Measurements from ENCODE around the gene TMEM222. TPM values are rescaled to one million over a fixed set of nuclear protein-coding genes. Genes with fewer than 3 reads are reported as not detected.

TMEM222 gene
- polyA plus RNA-seq, 3 donors = 42.3 to 46.8 (median 44.1) TPM

DNA sequence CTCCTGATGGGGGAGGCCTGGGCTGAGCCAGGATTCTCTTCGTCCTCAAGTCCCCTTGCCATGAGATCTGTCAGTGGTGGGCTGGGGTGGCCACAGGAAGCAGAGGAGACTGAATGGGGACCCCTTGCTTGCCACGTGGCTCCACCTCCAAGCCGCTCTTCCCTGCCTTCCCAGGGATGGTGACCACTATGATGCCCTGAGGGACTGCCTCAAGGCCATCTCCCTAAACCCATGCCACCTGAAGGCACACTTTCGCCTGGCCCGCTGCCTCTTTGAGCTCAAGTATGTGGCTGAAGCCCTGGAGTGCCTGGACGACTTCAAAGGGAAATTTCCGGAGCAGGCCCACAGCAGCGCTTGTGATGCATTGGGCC is 20.9 kb upstream of the TMEM222 start:
- DNase-seq = no peak

DNA sequence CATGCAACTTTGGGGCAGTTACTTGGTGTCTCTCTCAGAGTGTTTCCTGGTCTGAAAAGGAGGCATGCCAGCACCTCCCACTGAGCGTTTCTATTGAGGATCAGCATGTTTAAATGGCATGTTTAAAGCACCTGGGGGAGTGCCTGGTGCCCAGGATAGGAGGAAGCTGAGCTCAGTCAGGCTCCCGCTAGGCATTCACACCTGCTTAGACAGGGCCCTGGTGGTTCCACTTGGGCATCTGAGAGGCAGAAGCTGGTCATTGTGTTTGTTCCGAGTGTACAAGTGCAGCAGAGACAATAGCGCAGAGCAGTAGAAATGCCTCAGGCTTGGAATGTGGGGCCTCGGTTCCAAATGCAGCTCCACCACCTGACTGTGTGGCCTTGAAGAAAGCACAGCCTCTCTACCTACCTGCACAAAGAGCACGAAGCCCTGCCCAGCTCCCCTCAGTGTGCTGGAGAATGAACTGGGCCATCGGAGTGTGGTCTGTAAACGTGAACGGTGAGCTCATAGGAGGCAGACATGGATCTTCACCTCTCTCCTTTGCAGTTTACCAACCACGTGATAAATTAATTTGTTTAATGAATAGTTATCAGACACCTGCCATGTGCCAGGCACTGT is 20.3 kb upstream of the TMEM222 start:
- DNase-seq = no peak

DNA sequence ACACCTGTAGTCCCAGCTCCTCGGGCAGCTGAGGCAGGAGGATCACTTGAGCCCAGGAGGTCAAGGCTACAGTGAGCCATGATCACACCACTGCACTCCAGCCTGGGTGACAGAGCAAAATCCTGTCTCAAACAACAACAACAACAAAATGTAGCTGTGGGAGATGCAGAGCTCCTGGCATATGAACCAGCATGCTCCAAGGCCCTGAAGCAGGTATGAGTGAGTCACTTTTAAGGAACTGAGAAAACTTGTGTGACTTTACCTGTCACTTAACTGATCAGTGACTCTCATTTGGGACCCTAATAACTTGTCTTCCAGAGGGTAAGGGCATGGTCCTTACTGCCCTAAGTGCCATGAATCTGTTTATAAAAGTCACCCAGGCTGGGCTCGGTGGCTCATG is 19.4 kb upstream of the TMEM222 start:
- DNase-seq = no peak

DNA sequence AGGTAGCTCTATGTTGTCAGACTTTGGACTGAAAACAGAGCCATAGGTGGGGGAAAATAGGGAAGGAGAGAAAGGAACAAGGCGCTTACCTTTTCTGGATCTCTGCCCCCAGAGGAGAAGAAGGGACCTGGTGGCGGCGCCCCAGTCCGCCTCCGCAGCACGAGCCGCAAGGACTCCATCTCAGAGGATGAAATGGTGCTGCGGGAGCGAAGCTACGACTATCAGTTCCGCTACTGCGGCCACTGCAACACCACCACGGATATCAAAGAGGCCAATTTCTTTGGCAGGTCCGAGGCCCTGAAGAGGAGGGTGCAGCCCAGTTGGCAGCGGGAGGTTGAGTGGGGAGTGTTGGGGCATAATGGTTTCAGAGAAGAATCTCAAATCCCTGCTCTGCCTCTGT is 18.5 kb upstream of the TMEM222 start:
- DNase-seq = no peak

DNA sequence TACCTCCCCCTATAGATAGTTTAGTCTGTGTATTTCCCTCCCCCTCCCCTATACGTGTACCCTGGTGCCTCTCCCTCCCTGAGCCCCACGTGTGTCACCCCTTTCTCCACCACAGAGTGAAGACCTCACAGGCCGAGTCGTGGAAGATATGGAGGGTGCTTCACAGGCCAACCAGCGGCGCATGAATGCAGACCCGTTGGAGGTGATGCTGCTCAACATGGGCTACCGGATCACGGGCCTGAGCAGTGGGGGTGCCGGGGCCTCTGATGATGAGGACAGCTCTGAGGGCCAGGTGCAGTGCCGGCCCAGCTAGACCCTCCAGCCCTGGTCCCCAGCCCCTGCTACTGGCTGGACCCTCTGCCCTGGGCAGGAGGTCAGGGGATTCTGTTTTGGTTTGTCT is 15.9 kb upstream of the TMEM222 start:
- DNase-seq = no peak

DNA sequence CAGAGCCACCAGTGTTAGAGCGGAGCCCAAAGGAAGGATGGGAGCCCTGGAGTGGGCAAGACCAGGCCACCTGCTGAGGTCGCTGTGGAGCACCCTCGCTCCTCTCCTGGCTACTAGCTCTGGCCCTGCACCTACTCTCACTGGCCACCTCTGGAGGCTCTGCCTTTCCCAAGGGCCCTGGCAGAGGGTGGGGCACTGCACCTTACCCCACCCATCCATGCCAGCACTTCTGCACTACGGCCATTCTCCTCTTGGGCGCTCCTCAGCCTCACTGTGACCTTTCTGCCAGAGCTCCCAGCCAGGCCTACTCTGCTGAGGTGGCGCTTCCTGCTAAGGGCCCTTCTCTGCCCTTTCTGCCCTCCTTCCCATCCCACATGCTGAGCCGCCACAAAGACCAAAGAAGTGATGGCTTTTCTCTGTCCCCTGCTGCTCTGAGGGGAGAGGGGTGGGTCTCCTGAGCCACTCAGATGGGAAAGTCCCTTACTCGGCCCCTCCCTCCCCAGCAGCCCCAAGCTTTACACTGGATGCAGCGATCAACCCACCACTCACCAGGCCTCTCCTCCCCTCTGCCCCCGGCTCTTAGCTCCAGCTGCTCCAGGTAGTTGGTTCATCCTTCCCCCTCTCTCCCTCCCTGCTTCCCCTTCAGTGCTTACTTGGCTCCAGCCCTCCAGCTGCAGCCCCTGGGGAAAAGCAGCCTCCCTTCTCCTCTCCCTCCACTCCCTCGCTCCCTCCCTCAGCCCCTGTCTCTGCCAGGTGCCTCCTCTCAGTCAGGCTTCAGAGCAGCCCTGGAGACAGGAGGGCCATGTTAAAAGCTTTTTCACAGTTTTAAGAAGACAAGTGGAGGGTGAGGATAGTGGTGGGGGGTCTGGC is 14.8 kb upstream of the TMEM222 start:
- no peak for DNase-seq

DNA sequence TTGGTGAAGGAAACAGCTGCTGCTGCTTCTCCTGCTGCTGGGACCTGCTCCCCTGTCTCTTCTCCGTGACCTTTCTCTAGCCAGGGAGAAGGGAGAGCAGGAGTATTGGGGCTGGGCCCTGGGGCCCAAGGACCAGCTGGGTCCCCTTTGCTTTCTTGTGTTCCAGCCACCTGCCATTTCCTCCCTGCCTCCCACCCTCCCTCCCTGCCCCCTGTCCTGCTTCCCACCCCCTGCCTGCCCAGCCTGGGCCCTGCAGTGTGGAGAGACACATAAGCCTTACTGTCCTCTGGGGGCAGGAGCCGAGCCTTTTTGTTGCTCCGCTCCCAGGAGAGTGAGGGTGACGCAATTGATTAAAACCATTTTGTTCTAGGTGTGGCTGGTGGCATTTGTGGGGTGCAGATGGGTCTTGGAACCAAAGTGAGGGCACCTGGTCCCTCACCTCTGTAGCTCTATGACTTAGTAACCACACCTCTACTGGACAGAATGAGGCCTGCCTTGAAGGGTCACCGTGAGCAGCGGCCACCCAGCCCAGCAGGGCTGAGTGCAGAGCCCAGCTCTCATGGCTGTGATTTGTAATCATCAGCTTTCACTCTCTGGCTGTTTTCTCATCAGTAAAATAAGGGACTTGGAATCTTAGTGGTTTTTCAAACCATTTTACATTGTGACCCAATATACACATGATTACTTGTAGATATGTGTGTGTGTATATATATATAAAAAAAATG is 13.9 kb upstream of the TMEM222 start:
- no peak for DNase-seq

DNA sequence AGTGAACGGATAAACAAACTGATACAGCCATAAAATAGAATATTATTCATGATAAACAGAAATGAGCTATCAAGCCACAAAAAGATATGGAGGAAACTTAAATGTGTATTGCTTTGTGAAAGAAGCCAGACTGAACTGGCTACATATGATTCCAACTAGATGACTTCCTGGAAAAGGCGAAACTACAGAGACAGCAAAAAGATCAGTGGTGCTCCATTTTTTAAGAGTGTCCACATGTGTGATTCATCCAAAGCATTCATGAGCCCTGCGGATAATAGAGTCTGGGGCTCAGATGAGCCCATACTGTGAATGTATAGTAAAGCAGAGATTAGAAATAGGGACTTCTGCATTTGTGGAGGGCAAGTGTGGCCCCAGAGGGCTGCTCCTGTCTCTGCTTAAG is 7.8 kb upstream of the TMEM222 start:
- no peak for DNase-seq

DNA sequence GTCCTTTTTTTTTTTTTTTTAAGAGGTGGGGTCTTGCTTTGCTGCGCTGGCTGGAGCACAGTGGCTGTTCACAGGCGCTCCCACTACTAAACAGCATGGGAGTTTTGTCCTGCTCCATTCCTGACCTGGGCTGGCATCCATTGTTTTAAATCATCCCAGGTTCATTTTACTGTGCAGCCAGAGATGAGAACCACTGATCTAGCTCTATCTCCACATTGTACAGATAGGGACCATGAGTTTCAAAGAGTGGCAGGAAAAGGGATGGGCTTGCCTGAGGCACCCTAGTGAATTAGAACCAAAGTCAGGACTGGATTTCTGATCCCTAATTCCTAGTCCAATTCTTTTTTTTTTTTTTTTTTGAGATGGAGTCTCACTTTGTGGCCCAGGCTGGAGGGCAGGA is 7.2 kb upstream of the TMEM222 start:
- no peak for DNase-seq

DNA sequence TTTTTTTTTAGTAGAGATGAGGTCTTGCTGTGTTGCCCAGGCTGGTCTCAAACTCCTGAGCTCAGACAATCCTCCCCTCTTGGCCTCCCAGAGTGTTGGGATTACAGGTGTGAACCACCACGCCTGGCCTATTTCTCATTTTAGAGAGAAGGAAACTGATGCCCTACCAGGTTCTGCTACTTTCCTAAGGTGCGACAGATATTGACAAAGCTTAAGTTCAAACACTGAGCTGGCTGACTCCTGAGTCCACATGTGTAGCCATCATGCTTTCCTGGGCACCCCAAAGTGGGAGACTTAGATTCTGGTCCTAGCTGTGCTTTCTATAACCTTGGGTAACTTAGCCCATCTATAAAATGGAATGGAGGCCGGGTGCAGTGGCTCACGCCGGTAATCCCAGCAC is 5.1 kb upstream of the TMEM222 start:
- no peak for DNase-seq

DNA sequence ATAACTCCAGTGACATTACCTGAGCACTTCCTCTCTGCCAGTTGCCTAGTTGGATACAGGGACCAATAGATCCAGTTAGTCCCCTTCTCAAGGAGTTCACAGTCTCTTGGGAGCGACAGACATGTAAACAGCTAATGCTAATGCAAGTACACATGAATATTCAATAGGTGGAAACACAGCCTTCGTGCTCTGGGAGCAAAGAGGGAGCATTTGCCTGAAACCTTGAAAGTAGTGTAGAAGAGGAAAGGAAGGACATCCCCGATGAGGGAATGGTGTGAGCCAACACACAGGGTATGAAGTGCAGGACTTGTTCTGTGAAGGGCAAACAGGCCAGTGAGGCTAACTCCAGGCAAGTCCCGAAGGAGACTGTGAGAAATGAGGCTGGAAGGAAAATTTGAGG is 3.8 kb upstream of the TMEM222 start:
- DNase-seq = no peak

DNA sequence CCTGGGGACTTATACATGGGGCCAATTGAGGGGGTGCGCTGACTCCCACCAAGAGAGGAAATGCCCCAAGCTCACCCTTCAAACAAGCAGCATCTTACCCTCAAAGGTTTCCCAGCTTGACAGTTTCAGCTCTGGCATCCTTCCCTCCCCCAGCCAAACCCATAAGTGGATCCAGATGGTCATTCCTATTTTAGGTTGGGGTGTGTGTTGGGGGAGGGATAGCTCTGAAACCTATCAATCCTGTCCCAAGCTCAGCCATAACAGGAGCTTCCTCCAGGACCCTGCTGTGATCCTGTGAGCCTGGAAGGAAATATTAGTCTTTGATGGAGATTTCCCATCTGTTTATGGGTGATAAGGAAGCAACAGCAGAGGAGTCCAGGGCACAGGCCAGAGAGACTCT is 3.4 kb upstream of the TMEM222 start:
- DNase-seq = no peak

DNA sequence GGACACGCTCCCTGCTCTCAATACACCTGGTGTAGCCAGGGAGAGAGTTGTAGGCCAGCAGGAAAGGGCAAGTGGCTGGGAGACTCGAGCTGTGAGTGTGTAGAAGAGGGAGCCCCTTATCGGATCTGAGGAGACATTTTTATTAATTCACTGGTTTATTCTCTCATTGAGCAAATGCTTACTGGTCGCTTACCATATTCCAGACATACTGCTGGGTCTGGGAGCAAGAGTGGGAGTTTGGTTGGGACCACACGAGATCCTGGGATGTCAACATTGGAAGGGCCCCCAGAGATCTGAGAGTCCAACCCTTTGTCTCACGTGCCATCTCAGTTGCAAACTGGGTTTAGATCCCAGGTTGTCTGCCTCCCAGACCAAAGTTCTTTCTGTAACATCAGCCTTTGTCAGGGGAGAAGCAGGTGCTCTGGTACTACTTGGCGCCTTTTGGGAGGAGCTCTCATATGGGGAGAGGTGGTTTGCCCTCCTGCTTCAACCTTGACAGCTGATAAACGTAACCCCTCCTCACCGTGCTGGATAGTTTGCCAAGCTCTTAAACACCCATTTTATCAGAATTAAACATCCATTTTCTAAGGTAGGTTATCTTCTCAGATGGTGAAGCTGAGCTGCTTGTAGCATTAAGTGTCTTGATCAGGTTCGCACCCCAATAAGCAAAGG is 742 bp downstream of the TMEM222 start:
- DNase-seq = no peak

DNA sequence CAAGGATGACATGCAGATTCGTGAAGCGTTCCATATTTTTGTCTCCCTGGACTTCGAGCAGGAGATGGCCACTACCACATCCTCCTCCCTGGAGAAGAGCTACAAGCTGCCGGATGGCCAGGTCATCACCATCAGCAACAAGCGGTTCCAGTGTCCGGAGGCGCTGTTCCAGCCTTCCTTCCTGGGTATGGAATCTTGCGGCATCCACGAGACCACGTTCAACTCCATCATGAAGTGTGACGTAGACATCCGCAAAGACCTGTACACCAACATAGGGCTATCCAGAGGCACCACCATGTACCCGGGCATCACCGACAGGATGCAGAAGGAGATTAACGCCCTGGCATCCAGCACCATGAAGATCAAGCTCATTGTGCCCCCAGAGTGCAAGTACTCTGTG is 3.3 kb downstream of the TMEM222 start:
- DNase-seq = no peak

DNA sequence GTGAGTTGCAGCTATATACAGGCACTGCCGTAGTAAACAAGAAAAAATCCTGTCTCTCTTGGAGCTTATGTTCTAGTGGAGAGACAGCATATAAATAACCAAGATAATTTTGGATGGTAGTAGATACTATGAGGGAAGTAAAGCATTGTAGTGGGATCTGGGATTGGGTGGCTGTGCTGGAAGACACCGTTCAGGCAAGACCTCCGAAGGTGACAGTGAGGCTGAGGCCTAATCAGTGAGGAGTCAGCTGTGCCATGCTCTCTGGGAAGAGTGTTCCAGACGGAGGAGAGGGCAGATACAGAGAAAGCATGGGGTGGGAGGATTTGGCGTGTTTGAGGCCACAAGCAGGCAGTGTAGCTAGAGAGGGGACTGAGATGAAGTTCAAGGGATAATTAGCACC is 6.0 kb downstream of the TMEM222 start:
- no peak for DNase-seq

DNA sequence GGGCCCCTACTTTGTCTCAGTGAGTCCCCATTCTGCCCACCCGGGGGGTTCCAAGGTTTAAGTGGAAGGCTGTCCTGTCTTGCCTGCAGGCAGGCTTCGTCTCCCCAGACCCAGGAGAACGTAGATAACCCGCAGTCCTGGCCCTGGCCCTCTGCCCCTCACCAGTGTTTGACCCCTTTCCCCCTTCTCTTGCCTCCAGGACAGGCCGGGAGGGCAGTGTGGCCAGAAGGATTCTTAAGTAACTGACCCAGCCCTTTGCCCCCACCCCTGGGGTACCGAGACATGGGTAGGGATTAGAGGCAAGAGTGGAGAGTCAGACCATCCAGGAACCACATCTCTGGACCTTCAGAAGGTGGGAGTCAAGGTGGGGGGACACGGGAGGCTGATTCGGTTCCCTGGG is 8.8 kb downstream of the TMEM222 start:
- DNase-seq = no peak

DNA sequence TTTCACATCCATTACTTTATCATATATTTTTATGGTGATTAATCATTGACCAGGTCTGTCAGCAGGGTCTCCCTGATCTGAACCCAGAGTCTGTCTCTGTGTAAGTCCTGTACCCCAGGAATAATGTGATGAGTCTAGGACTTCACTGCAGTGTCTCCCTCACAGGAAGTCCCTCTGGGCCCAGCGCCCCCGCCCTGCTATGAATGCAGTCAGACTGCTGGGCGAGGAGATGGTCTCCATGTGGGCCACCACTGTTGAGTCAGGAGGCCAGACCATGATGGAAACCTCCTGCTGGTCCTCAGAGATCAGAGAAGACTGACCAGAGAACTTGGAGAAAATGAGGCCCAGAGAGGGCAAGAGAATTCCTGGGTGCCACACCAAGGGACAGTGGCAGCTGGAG is 9.5 kb downstream of the TMEM222 start:
- no peak for DNase-seq

DNA sequence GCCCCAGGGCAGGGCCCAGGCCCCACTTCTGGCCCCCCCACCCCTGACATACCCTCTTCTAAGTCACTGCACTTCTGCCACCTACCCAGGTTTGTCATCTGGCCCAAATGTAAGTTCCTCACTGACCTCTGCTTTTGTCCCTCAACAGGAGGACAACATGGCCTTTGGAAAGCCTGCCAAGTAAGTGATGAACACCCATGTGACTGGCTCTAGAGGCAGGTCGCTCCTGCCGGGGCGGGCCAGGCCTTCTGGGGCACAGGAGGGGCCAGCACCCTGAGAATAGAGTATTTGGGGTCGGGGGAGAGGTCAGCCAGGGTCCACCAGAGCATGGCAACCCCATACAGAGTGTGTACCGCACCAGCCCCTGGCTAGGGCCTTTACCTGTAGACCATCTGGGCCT is 10.0 kb downstream of the TMEM222 start:
- DNase-seq = no peak

DNA sequence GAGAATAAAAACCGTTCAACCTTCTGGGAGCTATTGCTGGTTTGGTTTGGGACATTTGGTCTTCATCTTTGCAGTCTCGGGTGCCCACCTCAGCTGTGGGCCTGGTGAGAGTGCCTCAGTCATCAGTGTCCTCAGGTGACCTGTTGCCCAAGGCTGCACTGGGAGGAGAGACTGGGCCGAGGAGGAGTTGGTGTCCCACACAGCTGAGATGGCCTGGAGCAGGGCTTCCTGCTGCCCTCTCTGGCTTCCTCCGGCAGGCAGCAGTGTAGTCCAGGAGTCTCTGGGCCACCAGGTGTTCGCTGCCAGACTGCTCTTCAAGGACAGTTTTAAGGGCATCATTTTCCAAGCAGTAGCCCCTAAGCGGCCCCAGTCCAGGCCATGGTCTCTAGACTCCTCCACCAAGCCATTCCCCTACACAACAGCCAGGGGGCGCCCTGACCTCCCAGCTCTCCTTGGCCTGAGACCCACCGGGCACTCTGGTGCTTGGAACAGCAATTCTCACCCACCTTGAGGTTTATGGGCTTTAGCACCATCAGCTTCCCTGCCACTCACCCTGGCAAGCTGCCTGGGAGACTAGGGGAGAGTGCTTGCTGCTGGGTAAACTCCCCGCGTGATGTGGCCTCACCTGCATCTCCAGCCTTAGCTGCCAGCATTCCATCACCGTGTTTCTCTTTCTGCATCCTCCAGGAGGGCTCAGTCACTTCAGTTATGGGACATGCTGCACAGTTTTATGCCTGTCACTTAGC is 10.7 kb downstream of the TMEM222 start:
- DNase-seq = no peak

DNA sequence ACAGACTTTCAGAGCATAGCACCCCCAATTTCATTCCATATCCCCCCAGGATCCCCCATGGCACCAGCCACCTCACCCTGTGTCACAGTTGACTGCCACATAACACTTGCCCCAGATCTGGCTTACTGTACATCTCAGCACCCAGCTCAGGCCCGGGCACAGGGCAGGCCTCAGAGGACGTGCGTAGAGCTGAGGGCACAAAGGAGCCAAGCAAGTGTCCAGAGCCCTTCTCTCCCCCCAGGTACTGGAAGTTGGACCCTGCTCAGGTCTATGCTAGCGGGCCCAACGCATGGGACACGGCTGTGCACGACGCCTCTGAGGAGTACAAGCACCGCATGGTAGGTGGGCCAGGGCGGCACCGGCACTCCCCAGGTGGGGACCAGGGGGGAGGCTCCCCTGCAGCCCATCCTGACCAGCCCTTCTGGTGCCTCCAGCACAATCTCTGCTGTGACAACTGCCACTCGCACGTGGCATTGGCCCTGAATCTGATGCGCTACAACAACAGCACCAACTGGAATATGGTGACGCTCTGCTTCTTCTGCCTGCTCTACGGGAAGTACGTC is 11.8 kb downstream of the TMEM222 start:
- no peak for DNase-seq
